K562 (cell line): ENCODE data around the gene CHMP4B. TPM values are rescaled to one million over a fixed set of nuclear protein-coding genes. Genes with fewer than 3 reads are reported as not detected.

ENCODE experiments used
- ATAC-seq: fragments of 200-7000 bp; cut with Tn5 transposase; 3 replicates; pipeline ENCODE4 v1.9.1; 2020; ENCODE audit warnings: moderate library complexity
- BruUV-seq: library from RNA; stranded (reverse); fragments of 400-500 nt; replicated peaks from 2 replicates; lab custom pipeline; 2021; lab: Mats Ljungman, UMichigan
- CTCF ChIA-PET: fragments of 300-600 bp; formaldehyde crosslinking; extraction: SDS; loops from one replicate; lab custom pipeline; 2021; ENCODE audit warnings: low intra/inter-chr PET ratio; lab: Yijun Ruan, JAX
- POLR2A ChIA-PET: fragments of 300-600, 350-650 bp; sonication (Branson Sonifier 250); formaldehyde crosslinking; extraction: SDS; loops from one replicate; lab custom pipeline; 2021; ENCODE audit warnings: antibody characterized with exemption, inconsistent platforms; lab: Yijun Ruan, JAX
- DNase-seq, 4 experiments: peaks; one replicate each; pipeline versions ENCODE4 v3.0.0 to v3.0.0-alpha.2; 2011 to 2018; ENCODE audit warnings: low spot score in 3 of 4, mixed read lengths in 3 of 4; ENCODE audit errors: extremely low read depth in 1 of 4
- FAIRE-seq: peaks from 2 replicates; lab custom pipeline; 2011; peaks lifted over from hg19 to GRCh38; lab: Jason Lieb, UNC
- H2AFZ ChIP-seq: 2 replicates; pipeline ENCODE4 v1.6.0; 2011; ENCODE audit warnings: low read depth, low read length, control low read depth, inconsistent platforms
- H3K27ac ChIP-seq: fragments of 200-600 bp; 3 replicates; pipeline ENCODE4 v1.8.0; 2011; ENCODE audit warnings: low read depth, mild to moderate bottlenecking, control low read depth, inconsistent platforms, low read length, moderate library complexity, mixed read lengths; ENCODE audit errors: extremely low read depth
- H3K27me3 ChIP-seq, 2 experiments: fragments of 300-600 bp in 1 of 2; 2 replicates in 1 of 2; 3 replicates in 1 of 2; pipeline versions ENCODE4 v1.6.0 to v1.8.0; 2011; ENCODE audit warnings: inconsistent platforms in 2 of 2, low read length in 2 of 2, mild to moderate bottlenecking in 1 of 2, mixed read lengths in 1 of 2, moderate library complexity in 1 of 2; ENCODE audit not compliant: control insufficient read depth in 2 of 2, insufficient read depth in 2 of 2
- H3K36me3 ChIP-seq: fragments of 300-600 bp; 3 replicates; pipeline ENCODE4 v1.8.0; 2011; ENCODE audit warnings: mild to moderate bottlenecking, low read length, inconsistent platforms; ENCODE audit not compliant: control insufficient read depth, insufficient read depth
- H3K4me1 ChIP-seq, 2 experiments: fragments of 200-600 bp in 1 of 2; replicated peaks in 1 of 2; 2 replicates in 1 of 2; 3 replicates in 1 of 2; pipeline versions ENCODE4 v1.5.1 to v1.8.0; 2011; ENCODE audit warnings: inconsistent platforms in 2 of 2, low read length in 2 of 2, mild to moderate bottlenecking in 1 of 2, mixed read lengths in 1 of 2, moderate library complexity in 1 of 2; ENCODE audit not compliant: control insufficient read depth in 2 of 2, insufficient read depth in 2 of 2
- H3K4me2 ChIP-seq: 2 replicates; pipeline ENCODE4 v1.6.1; 2011; ENCODE audit warnings: low read length, control low read depth, inconsistent platforms, mixed read lengths; ENCODE audit not compliant: insufficient read depth
- H3K4me3 ChIP-seq: fragments of 200-600 bp; sonication (generic), shearing (Covaris generic); 2 replicates; pipeline ENCODE4 v1.5.1; 2016; ENCODE audit warnings: control low read depth, inconsistent platforms
- H3K79me2 ChIP-seq: fragments of 200-600 bp; 3 replicates; pipeline ENCODE4 v1.8.0; 2011; ENCODE audit warnings: low read length, inconsistent platforms; ENCODE audit not compliant: control insufficient read depth, insufficient read depth
- H3K9ac ChIP-seq, 2 experiments: 2 replicates each; pipeline versions ENCODE4 v1.6.0 to v1.6.1; 2011; ENCODE audit warnings: low read depth in 2 of 2, low read length in 2 of 2, control low read depth in 1 of 2, inconsistent platforms in 1 of 2, mild to moderate bottlenecking in 1 of 2, mixed read lengths in 1 of 2; ENCODE audit not compliant: insufficient read depth in 1 of 2
- H3K9me1 ChIP-seq: one replicate; pipeline ENCODE4 v1.6.0; 2011; ENCODE audit warnings: inconsistent platforms, mild to moderate bottlenecking, low read length, moderate library complexity; ENCODE audit not compliant: control insufficient read depth, insufficient read depth
- H3K9me3 ChIP-seq: replicated peaks from 2 replicates; pipeline ENCODE4 v1.5.1; 2011; ENCODE audit warnings: low read depth, low read length, inconsistent platforms; ENCODE audit not compliant: control insufficient read depth, insufficient read depth
- H4K20me1 ChIP-seq: replicated peaks from 2 replicates; pipeline ENCODE4 v1.6.1; 2011; ENCODE audit warnings: low read length, inconsistent platforms, mixed read lengths; ENCODE audit not compliant: control insufficient read depth, insufficient read depth
- ADNP ChIP-seq: fragments of 200-800 bp; sonication (Bioruptor generic); IDR thresholded peaks from 2 replicates; pipeline ENCODE4 v1.6.1; 2016; ENCODE audit warnings: missing genetic modification characterization, missing compliant biosample characterization
- PHF8 ChIP-seq: fragments of 200-600 bp; sonication (generic); IDR thresholded peaks from 2 replicates; pipeline ENCODE4 v1.6.1; 2012; ENCODE audit warnings: mixed run types, mild to moderate bottlenecking, inconsistent platforms, low read length, moderate library complexity, borderline replicate concordance
- SREBF2 ChIP-seq: sonication (generic); formaldehyde crosslinking; IDR thresholded peaks from 2 replicates; pipeline ENCODE4 v1.4.0; 2020; ENCODE audit warnings: mild to moderate bottlenecking, missing genetic modification reagents
- WGBS: fragments of 100-300 bp; shearing (Covaris generic); methylation state at CpG from one replicate; pipeline ENCODE4 v1.1.6; 2016; ENCODE audit warnings: low coverage, mixed read lengths; ENCODE audit not compliant: insufficient coverage; ENCODE audit errors: missing lambda C conversion rate; 5-methylcytosine and 5-hydroxymethylcytosine counted together
- in situ Hi-C: fragments of 300-500 bp; cut with MboI; formaldehyde crosslinking; loops from 4 replicates; pipeline ENCODE4 v1.15.0; 2018; ENCODE audit warnings: inconsistent platforms, mixed read lengths
- intact Hi-C: fragments of 100-400 bp; cut with micrococcal nuclease; formaldehyde crosslinking; loops from 2 replicates; pipeline ENCODE4 v1.14.2; 2022
- polyA plus RNA-seq, 8 experiments: library from polyadenylated mRNA; depleted of rRNA in 4 of 8; stranded (reverse) in 5 of 8; unstranded in 3 of 8; fragments of >200 nt; fragmentation: Nextera tagmentation in 2 of 8; fragmentation: Illumina TruSeq in 1 of 8; extraction: Ambion mirVana in 2 of 8; extraction: Trizol in 1 of 8; gene quantifications; 2 replicates each; pipeline versions ENCODE4 v1.2.1 to v1.2.3, GENCODE V29; 2011 to 2014; ENCODE audit warnings: inconsistent platforms in 1 of 8, missing spikeins in 1 of 8
- total RNA-seq, 7 experiments: library from RNA; depleted of rRNA in 6 of 7; stranded (reverse); fragments of >200 nt in 6 of 7; fragmentation: Illumina TruSeq in 2 of 7; extraction: Trizol in 2 of 7; gene quantifications; 2 replicates each; pipeline versions ENCODE4 v1.2.1 to v1.2.3, GENCODE V29; 2011 to 2021; ENCODE audit warnings: low replicate concordance in 1 of 7
- TF ChIP-seq, protein P1 (sequence below), 2 experiments: fragments of 450-650 bp in 1 of 2; sonication (generic) in 1 of 2; formaldehyde crosslinking in 1 of 2; IDR thresholded peaks; 2 replicates each; pipeline versions ENCODE4 v1.7.1 to v1.9.0; 2016 to 2022; ENCODE audit warnings: inconsistent platforms in 1 of 2, mild to moderate bottlenecking in 1 of 2, missing genetic modification reagents in 1 of 2

The CHMP4B gene
- total and polyA plus RNA-seq, 9 of the 15 experiments (the other 6 are each of a cell fraction or from before 2014, with no cell fraction given): 1.8 to 64.7 (median 31.8) TPM

DNA sequence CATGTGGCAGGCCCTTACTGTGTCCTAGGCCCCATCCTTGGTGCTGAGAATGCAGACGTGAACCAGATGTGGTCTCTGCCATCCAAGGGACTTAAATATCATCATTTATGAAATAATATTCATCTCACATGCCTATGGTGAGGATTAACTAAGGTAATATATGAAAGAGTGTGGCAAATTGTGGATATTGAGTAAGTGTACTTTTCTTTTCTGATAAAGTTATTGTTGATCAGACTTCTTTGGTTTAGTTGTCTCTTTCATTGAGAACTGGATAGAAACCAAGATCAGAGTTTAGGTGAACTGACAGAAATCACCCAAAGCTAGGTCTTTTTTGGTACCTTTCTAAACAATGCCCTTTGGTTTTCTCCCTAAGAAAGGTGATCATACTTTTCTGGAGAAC, 5.0 kb downstream of the CHMP4B start:
- no peak for ATAC-seq
- TF ChIP-seq SREBF2 (CRISPR knock-in tag) (no peak), PHF8 (no peak), ADNP (tag) (no peak)
- TF ChIP-seq, protein P1, sequence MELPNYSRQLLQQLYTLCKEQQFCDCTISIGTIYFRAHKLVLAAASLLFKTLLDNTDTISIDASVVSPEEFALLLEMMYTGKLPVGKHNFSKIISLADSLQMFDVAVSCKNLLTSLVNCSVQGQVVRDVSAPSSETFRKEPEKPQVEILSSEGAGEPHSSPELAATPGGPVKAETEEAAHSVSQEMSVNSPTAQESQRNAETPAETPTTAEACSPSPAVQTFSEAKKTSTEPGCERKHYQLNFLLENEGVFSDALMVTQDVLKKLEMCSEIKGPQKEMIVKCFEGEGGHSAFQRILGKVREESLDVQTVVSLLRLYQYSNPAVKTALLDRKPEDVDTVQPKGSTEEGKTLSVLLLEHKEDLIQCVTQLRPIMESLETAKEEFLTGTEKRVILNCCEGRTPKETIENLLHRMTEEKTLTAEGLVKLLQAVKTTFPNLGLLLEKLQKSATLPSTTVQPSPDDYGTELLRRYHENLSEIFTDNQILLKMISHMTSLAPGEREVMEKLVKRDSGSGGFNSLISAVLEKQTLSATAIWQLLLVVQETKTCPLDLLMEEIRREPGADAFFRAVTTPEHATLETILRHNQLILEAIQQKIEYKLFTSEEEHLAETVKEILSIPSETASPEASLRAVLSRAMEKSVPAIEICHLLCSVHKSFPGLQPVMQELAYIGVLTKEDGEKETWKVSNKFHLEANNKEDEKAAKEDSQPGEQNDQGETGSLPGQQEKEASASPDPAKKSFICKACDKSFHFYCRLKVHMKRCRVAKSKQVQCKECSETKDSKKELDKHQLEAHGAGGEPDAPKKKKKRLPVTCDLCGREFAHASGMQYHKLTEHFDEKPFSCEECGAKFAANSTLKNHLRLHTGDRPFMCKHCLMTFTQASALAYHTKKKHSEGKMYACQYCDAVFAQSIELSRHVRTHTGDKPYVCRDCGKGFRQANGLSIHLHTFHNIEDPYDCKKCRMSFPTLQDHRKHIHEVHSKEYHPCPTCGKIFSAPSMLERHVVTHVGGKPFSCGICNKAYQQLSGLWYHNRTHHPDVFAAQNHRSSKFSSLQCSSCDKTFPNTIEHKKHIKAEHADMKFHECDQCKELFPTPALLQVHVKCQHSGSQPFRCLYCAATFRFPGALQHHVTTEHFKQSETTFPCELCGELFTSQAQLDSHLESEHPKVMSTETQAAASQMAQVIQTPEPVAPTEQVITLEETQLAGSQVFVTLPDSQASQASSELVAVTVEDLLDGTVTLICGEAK (IDR thresholded peaks at IDR 0.05): peak; percentile 54
- TF ChIP-seq, protein P1 (CRISPR knock-in tag; IDR thresholded peaks at IDR 0.05): no peak
- intact Hi-C loops (no loop called here), in situ Hi-C loops (no loop called here)
- peaks cover 7 to 20% of the 10 kb centered on the region in 2 experiments for H3K4me1 ChIP-seq
- H3K9me1 ChIP-seq: peaks cover 3% of the 10 kb centered on the region
- H3K4me2 ChIP-seq: no peak overlapping the region
- no peaks in the 10 kb centered on the region for H3K27me3 ChIP-seq
- FAIRE-seq: no peak
- peaks cover 31% of the 10 kb centered on the region for H4K20me1 ChIP-seq
- CTCF ChIA-PET: no interaction called here
- POLR2A ChIA-PET: interaction anchor here (0.8 to 1.6 kb wide), 3 partner anchors 9 to 23 kb away, joined by 3 to 5 read pairs (median 4); no protein-coding TSS in a partner anchor
- DNase-seq: no peak
- H3K79me2 ChIP-seq: peaks cover 89% of the 10 kb centered on the region
- H3K27ac ChIP-seq: no peak overlapping the region
- H3K9me3 ChIP-seq: no peaks in the 10 kb centered on the region
- H3K36me3 ChIP-seq: peaks cover 10% of the 10 kb centered on the region; the same call in 2 of the 3 replicates
- no peak overlapping the region for H3K4me3 ChIP-seq
- H2AFZ ChIP-seq: no peak overlapping the region
- H3K9ac ChIP-seq: no peak overlapping the region
- 56% methylated on average over 1 of the region's 1 CpG for WGBS
- no TSS peak for BruUV-seq
